ENCODE measurements around the gene STEAP2.

DNA sequence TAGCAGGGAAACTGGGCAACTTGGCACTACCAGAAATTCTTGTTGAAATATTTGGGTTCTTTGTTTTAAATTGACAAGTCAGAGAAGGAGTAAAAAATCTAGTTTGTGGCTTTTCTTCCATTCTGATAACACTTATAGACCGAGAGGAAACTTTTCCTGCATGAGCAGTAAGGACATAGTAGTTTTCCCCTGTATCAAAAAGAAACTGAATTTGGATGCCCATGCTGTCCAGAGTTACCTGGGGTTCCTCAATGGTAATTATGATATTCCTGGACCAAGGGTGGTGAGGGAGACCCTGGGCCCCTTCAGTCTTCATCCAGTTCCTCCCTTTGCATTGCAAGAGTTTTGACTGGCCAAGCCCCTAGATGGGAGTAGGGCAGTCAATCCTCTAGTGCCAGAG, 19.9 kb upstream of the STEAP2 start:
- no peak for TF ChIP-seq POLR2A (IDR thresholded peaks at IDR 0.05)
- TF ChIP-seq, protein P1, sequence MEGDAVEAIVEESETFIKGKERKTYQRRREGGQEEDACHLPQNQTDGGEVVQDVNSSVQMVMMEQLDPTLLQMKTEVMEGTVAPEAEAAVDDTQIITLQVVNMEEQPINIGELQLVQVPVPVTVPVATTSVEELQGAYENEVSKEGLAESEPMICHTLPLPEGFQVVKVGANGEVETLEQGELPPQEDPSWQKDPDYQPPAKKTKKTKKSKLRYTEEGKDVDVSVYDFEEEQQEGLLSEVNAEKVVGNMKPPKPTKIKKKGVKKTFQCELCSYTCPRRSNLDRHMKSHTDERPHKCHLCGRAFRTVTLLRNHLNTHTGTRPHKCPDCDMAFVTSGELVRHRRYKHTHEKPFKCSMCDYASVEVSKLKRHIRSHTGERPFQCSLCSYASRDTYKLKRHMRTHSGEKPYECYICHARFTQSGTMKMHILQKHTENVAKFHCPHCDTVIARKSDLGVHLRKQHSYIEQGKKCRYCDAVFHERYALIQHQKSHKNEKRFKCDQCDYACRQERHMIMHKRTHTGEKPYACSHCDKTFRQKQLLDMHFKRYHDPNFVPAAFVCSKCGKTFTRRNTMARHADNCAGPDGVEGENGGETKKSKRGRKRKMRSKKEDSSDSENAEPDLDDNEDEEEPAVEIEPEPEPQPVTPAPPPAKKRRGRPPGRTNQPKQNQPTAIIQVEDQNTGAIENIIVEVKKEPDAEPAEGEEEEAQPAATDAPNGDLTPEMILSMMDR (IDR thresholded peaks at IDR 0.05), result no peak

All from sigmoid colon (tissue), 3 donors.